K562 (cell line): Measurements from ENCODE around the gene SH3TC1.

Experiments used
- ATF6 ChIP-seq: sonication (generic); formaldehyde crosslinking; IDR thresholded peaks from 2 replicates; pipeline ENCODE4 v1.4.0; 2020; ENCODE audit warnings: mild to moderate bottlenecking, missing genetic modification reagents
- CBFB ChIP-seq: sonication (generic); formaldehyde crosslinking; IDR thresholded peaks from 2 replicates; pipeline ENCODE4 v1.4.0; 2020; ENCODE audit warnings: mild to moderate bottlenecking, missing genetic modification reagents
- FOS ChIP-seq: IDR thresholded peaks from 3 replicates; pipeline ENCODE4 v1.6.1; 2011; ENCODE audit not compliant: insufficient read length; ENCODE audit errors: extremely low read depth
- FOXJ3 ChIP-seq: sonication (generic); formaldehyde crosslinking; IDR thresholded peaks from 2 replicates; pipeline ENCODE4 v1.4.0; 2020; ENCODE audit warnings: mild to moderate bottlenecking, missing genetic modification reagents
- ILF3 ChIP-seq: fragments of 450-650 bp; IDR thresholded peaks from 2 replicates; pipeline ENCODE4 v1.6.1; 2018; ENCODE audit warnings: antibody characterized with exemption, mild to moderate bottlenecking, moderate library complexity, borderline replicate concordance
- JUND ChIP-seq, 2 experiments: IDR thresholded peaks; 2 replicates in 1 of 2; 3 replicates in 1 of 2; pipeline ENCODE4 v1.6.1; 2011; ENCODE audit warnings: borderline replicate concordance in 2 of 2, low read depth in 2 of 2, low read length in 2 of 2, improper control_type of control experiment in 1 of 2, missing biosample characterization in 1 of 2, missing genetic modification characterization in 1 of 2, missing genetic modification reagents in 1 of 2
- KDM2B ChIP-seq: fragments of 250-450 bp; sonication (Bioruptor Pico); IDR thresholded peaks from 2 replicates; pipeline ENCODE4 v1.8.0; 2021; ENCODE audit warnings: mild to moderate bottlenecking, moderate library complexity
- POLR2G ChIP-seq: fragments of 200-400 bp; formaldehyde crosslinking; IDR thresholded peaks from 2 replicates; pipeline ENCODE4 v1.6.1; 2017; ENCODE audit warnings: low read depth, mild to moderate bottlenecking, antibody characterized with exemption, low read length, moderate library complexity
- TF ChIP-seq, protein P1 (sequence below), 3 experiments: IDR thresholded peaks in 2 of 3; conservative IDR thresholded peaks in 1 of 3; 2 replicates each; pipeline ENCODE4 v1.5.1; 2011 to 2012; ENCODE audit warnings: low read length in 3 of 3, mild to moderate bottlenecking in 3 of 3, control low read depth in 2 of 3, improper control_type of control experiment in 1 of 3, inconsistent platforms in 1 of 3, low read depth in 1 of 3, mixed read lengths in 1 of 3, moderate library complexity in 1 of 3; ENCODE audit not compliant: insufficient read depth in 2 of 3
- TF ChIP-seq, protein P2 (sequence below): sonication (generic); formaldehyde crosslinking; IDR thresholded peaks from 2 replicates; pipeline ENCODE4 v1.8.1; 2023; ENCODE audit warnings: mild to moderate bottlenecking, missing genetic modification reagents

DNA sequence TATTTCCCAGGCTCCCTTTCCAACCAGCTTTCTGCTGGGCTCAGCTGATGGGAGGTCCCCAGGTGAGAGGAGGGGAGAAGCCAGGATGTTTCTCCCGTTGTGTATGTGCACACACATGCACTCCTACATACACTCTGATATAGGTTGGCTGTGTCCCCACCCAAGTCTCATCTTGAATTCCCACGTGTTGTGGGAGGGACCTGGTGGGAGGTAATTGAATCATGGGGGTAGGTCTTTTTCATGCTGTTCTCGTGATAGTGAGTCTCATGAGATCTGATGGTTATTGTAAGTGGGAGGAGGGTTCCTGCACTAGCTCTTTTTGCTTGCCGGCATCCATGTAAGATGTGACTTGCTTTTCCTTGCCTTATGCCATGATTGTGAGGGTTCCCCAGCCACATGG is 58.8 kb downstream of the SH3TC1 start:
- TF ChIP-seq FOXJ3 (CRISPR knock-in tag) (no peak), FOS (no peak), ATF6 (no peak), JUND (IDR thresholded peaks at IDR 0.05; ENCODE audit: borderline replicate concordance, low read depth, low read length) (no peak), JUND (tag; IDR thresholded peaks at IDR 0.05; ENCODE audit: borderline replicate concordance, low read depth, low read length) (no peak), ILF3 (no peak), CBFB (no peak), KDM2B (CRISPR knock-in tag) (no peak), POLR2G (no peak)
- TF ChIP-seq, protein P1, sequence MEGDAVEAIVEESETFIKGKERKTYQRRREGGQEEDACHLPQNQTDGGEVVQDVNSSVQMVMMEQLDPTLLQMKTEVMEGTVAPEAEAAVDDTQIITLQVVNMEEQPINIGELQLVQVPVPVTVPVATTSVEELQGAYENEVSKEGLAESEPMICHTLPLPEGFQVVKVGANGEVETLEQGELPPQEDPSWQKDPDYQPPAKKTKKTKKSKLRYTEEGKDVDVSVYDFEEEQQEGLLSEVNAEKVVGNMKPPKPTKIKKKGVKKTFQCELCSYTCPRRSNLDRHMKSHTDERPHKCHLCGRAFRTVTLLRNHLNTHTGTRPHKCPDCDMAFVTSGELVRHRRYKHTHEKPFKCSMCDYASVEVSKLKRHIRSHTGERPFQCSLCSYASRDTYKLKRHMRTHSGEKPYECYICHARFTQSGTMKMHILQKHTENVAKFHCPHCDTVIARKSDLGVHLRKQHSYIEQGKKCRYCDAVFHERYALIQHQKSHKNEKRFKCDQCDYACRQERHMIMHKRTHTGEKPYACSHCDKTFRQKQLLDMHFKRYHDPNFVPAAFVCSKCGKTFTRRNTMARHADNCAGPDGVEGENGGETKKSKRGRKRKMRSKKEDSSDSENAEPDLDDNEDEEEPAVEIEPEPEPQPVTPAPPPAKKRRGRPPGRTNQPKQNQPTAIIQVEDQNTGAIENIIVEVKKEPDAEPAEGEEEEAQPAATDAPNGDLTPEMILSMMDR (IDR thresholded peaks at IDR 0.05 in 2 of 3, conservative IDR thresholded peaks at IDR 0.05 in 1 of 3; ENCODE audit: insufficient read depth in 2 of 3, low read depth in 1 of 3, low read length in 3 of 3), result no peak
- TF ChIP-seq, protein P2, sequence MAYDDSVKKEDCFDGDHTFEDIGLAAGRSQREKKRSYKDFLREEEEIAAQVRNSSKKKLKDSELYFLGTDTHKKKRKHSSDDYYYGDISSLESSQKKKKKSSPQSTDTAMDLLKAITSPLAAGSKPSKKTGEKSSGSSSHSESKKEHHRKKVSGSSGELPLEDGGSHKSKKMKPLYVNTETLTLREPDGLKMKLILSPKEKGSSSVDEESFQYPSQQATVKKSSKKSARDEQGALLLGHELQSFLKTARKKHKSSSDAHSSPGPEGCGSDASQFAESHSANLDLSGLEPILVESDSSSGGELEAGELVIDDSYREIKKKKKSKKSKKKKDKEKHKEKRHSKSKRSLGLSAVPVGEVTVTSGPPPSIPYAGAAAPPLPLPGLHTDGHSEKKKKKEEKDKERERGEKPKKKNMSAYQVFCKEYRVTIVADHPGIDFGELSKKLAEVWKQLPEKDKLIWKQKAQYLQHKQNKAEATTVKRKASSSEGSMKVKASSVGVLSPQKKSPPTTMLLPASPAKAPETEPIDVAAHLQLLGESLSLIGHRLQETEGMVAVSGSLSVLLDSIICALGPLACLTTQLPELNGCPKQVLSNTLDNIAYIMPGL (CRISPR knock-in tag), result no peak
